GM21360 (cell line): Measurements from ENCODE around the gene GNG10.
A peak's percentile ranks its signal among the peaks of the same experiment; 100 is the strongest.
"Not testable (repeated sequence)": the region's sequence is repeated elsewhere in the genome, so short reads cannot be mapped to it uniquely, and the experiment has no call there.

Experiments used
- ATAC-seq: cut with Tn5 transposase; IDR thresholded peaks from one replicate; pipeline ENCODE4 v1.9.1; 2021; ENCODE audit warnings: mild to moderate bottlenecking, moderate library complexity; ENCODE audit not compliant: unreplicated experiment

GNG10 gene

GRCh38 chr9:111661150-111661801 lies at the start of gene GNG10:
Gene GNG10, plus strand, starts transcription at chr9:111661605. Its CDS starts 30 bp downstream, at chr9:111661635.
- ATAC-seq: peak; percentile 80

- ATAC-seq: no peak
These were observed 47.9 kb upstream of the GNG10 start for GRCh38 chr9:111613436-111614040.

- no peak for ATAC-seq
These were observed 45.5 kb upstream of the GNG10 start for GRCh38 chr9:111615928-111616327.

GRCh38 chr9:111617349-111617748 lies 44.1 kb upstream of the GNG10 start:
- not testable (repeated sequence) for ATAC-seq

GRCh38 chr9:111621895-111622480 lies 39.4 kb upstream of the GNG10 start:
- ATAC-seq: no peak

- no peak for ATAC-seq
These were observed 38.8 kb upstream of the GNG10 start for GRCh38 chr9:111622626-111623025.

GRCh38 chr9:111627260-111627963 lies 34.0 kb upstream of the GNG10 start:
- no peak for ATAC-seq

GRCh38 chr9:111628411-111628810 lies 33.0 kb upstream of the GNG10 start:
- ATAC-seq: no peak

- ATAC-seq: peak; percentile 26
These were observed 31.0 kb upstream of the GNG10 start for GRCh38 chr9:111630182-111630963.

GRCh38 chr9:111630964-111631213 lies 30.5 kb upstream of the GNG10 start:
- ATAC-seq: no peak

GRCh38 chr9:111631214-111631971 lies 30.0 kb upstream of the GNG10 start, which contains the start of gene DNAJC25:
Gene DNAJC25, plus strand, starts transcription at chr9:111631334. Its CDS starts 74 bp downstream, at chr9:111631408.
- peak; percentile 97 for ATAC-seq

GRCh38 chr9:111632060-111632459 lies 29.3 kb upstream of the GNG10 start:
- ATAC-seq: no peak

GRCh38 chr9:111632695-111633388 lies 28.6 kb upstream of the GNG10 start:
- ATAC-seq: no peak

- ATAC-seq: no peak
These were observed 28.0 kb upstream of the GNG10 start for GRCh38 chr9:111633389-111633736.

GRCh38 chr9:111634860-111635259 lies 26.5 kb upstream of the GNG10 start:
- ATAC-seq: no peak

GRCh38 chr9:111637421-111637950 lies 23.9 kb upstream of the GNG10 start:
- ATAC-seq: no peak

GRCh38 chr9:111644195-111644772 lies 17.1 kb upstream of the GNG10 start:
- ATAC-seq: no peak

- no peak for ATAC-seq
These were observed 15.6 kb upstream of the GNG10 start for GRCh38 chr9:111645806-111646205.

- no peak for ATAC-seq
These were observed 15.0 kb upstream of the GNG10 start for GRCh38 chr9:111646417-111646816.
